ENCODE results near the gene DDB1. TPM values are rescaled to one million over a fixed set of nuclear protein-coding genes. Genes with fewer than 3 reads are reported as not detected.

DDB1 gene
- total RNA-seq, 1 donor from 2014 or later, result 130 TPM

DNA sequence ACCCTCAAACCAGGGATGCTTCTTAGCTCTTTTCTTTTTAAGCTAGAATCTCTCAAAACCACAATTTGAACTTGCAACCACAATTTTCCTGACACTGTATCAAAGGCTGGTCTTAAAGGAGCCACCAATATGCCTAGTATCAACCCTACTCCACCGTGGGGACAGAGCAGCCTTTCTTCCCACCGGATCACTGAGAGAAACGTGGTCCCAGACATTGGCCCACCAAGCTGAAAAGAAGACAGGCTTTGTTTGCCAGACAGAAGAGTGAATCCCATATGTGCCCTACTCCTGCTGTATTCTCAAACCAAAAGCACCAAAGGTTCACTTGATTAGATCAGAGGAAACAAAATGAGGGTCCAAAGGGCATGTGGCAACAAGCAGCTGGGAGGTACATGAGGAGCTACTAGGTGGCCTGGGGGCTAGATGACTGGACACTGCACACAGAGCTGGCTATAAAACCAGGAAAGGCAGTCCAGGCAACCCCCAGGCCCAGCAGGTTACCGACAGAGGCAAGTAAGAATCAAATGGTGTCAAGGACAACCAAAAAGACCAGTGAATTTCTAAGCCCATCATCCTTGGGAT lies 34.2 kb downstream of the DDB1 start:
- Histone ChIP-seq H3K4me3 (no peak overlapping the region), H3K27ac (peak overlapping the region in 1 of 2 donors; percentile 27), H3K27me3 (no peaks in the 10 kb centered on the region), H3K9me3 (no peaks in the 10 kb centered on the region), H3K4me1 (peaks cover 7 to 28% of the 10 kb centered on the region in 2 donors), H3K36me3 (peaks cover 44 to 46% of the 10 kb centered on the region in 2 donors)
- intact Hi-C loops (cut with DNase I), result no loop called here
- no peak for DNase-seq (ENCODE audit: low spot score in 2 of 2)
- TF ChIP-seq, protein P1, sequence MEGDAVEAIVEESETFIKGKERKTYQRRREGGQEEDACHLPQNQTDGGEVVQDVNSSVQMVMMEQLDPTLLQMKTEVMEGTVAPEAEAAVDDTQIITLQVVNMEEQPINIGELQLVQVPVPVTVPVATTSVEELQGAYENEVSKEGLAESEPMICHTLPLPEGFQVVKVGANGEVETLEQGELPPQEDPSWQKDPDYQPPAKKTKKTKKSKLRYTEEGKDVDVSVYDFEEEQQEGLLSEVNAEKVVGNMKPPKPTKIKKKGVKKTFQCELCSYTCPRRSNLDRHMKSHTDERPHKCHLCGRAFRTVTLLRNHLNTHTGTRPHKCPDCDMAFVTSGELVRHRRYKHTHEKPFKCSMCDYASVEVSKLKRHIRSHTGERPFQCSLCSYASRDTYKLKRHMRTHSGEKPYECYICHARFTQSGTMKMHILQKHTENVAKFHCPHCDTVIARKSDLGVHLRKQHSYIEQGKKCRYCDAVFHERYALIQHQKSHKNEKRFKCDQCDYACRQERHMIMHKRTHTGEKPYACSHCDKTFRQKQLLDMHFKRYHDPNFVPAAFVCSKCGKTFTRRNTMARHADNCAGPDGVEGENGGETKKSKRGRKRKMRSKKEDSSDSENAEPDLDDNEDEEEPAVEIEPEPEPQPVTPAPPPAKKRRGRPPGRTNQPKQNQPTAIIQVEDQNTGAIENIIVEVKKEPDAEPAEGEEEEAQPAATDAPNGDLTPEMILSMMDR (IDR thresholded peaks at IDR 0.05), result no peak

DNA sequence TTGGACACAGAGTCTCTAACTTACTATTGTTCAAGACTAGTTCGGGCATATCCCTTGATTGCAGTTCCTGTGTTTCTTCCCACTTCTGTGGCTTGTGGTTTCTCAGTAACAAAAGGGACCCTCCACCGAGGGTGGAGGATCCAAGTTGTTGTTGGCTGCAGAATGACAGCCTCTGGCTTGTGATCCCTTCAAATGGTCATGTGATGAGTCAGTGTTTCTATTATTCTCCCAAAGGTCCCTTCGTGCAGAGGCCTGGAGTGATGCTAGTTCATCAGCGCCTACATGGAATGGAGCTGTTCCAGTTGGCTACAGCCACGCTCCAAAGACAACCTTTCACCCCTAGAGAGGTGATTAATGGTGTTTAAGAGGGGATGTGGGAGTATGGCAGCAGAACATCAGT lies 35.2 kb downstream of the DDB1 start:
- Histone ChIP-seq H3K36me3 (peaks cover 34 to 36% of the 10 kb centered on the region in 2 donors), H3K27ac (peak overlapping the region in 1 of 2 donors; percentile 51), H3K9me3 (no peaks in the 10 kb centered on the region), H3K4me1 (peaks cover 7 to 28% of the 10 kb centered on the region in 2 donors), H3K27me3 (no peaks in the 10 kb centered on the region), H3K4me3 (no peak overlapping the region)
- TF ChIP-seq, protein P1 (IDR thresholded peaks at IDR 0.05), result no peak
- DNase-seq (ENCODE audit: low spot score in 2 of 2), result peak in 1 of 2 donors; percentile 70
- intact Hi-C loops (cut with DNase I), result no loop called here

DNA sequence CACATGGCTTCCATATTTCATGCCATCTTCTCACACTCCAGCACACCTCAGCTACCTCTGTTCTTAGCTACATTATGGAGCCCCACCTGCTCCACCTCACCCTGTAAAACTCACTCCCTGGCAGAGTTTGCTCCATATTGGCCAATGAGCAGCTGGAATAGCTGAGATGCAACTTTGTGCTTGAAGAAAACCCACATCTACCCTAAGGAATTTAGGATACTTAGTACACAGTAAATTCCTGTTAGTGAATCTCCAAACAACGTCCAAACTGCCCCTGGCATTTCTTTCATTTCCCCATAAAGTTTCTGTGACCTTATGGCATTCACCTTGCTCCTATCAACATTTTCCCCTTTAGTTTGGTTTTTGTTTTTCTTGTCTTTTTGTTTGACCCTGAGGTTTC lies 35.6 kb downstream of the DDB1 start:
- Histone ChIP-seq H3K36me3 (peaks cover 30 to 32% of the 10 kb centered on the region in 2 donors), H3K4me1 (peaks cover 7 to 28% of the 10 kb centered on the region in 2 donors)

DNA sequence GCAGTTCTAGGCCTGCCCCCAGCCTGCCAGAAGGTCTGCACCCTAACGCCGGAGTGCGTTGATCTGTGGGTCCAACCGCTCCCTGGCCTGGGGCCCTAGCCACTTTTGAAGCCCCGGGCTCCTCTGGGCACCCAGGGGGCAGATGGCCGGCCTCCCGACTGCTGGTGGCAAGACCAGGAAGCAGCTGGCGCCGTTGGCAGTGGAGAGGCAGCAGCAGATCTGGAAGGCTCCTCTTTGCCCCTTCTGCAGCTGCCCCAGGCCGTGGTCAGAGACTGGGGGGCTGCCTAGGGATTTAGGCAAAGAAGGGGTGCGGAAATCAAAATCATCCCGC lies 37.3 kb downstream of the DDB1 start:
- Histone ChIP-seq H3K4me1 (peaks cover 7 to 28% of the 10 kb centered on the region in 2 donors), H3K27ac (no peak overlapping the region)
- TF ChIP-seq, protein P1 (IDR thresholded peaks at IDR 0.05), result no peak

More for the DNA sequence above, 35.6 kb downstream of the DDB1 start:
- H3K27ac ChIP-seq, result peak overlapping the region in 1 of 2 donors; percentile 51
- DNase-seq (ENCODE audit: low spot score in 2 of 2), result no peak
- intact Hi-C loops (cut with DNase I), result no loop called here
- TF ChIP-seq, protein P1 (IDR thresholded peaks at IDR 0.05), result no peak
- no peaks in the 10 kb centered on the region for H3K9me3 ChIP-seq
- no peaks in the 10 kb centered on the region for H3K27me3 ChIP-seq
- H3K4me3 ChIP-seq, result no peak overlapping the region

DNA sequence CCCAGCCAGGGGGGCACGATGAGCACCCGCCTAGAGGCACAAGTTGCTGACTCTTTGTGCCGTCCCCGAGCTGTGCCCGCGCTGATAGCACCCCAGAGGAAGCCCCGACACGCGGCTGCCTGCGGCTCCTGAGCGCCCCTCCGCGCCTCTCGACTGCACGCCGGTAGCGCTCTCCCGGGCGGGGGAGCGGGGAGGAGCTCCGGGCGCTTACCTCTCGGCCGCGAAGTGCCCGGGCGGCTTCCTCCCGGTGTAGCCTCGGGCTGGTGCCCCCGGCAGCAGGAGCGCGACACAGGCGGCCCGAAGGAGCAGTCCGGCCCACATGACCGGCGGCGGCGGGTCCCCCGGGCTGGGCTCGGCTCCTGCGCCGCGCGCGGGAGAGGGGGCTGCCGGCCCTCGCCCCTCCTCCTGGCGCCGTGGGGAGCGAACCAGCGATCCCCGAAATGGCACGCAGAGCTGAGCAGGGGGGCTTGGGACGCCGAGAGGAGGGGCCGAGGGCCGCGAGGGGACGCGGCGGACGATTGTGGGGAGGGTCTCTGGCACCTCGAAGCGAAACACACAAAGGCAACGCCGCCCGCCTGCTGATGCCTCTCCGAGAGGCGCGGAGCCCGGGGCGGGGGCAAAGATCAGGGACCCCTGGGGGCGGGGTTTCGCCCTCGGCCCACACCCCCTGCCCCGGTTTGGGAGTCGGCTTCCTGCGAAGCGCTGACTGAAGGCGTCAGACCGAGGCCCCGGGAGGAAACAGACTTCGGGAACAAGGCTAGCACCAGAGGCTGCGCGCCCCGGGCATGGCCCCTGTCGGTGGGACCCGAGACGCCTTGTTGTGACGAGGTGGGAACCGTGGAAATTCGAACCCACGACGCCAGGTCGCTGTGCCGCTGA lies 37.9 kb downstream of the DDB1 start, which contains the start of gene VWCE:
Gene VWCE, minus strand, starts transcription at position 600 of the 879 bp plus-strand sequence. Its CDS starts 279 bp downstream, at position 321.
- Histone ChIP-seq H3K27ac (peak within 1 kb of the TSS; percentile 28 to 50), H3K9me3 (no peaks in the 10 kb centered on the region), H3K36me3 (peaks cover 6 to 8% of the 10 kb centered on the region in 2 donors), H3K27me3 (no peaks in the 10 kb centered on the region), H3K4me3 (peak within 1 kb of the TSS; percentile 60 to 80), H3K4me1 (peaks cover 7 to 28% of the 10 kb centered on the region in 2 donors)
- intact Hi-C loops (cut with DNase I), result no loop called here
- TF ChIP-seq, protein P1 (IDR thresholded peaks at IDR 0.05), result peak in 1 of 3 experiments; percentile 13
- peak in 1 of 2 donors; percentile 67 for DNase-seq (ENCODE audit: low spot score in 2 of 2)

More for the DNA sequence above, 37.3 kb downstream of the DDB1 start:
- no peaks in the 10 kb centered on the region for H3K9me3 ChIP-seq
- peak overlapping the region; percentile 60 to 80 for H3K4me3 ChIP-seq
- H3K36me3 ChIP-seq, result peaks cover 12 to 15% of the 10 kb centered on the region in 2 donors
- no peaks in the 10 kb centered on the region for H3K27me3 ChIP-seq
- no peak for DNase-seq (ENCODE audit: low spot score in 2 of 2)
- intact Hi-C loops (cut with DNase I), result no loop called here

Data from ascending aorta (tissue), 2 donors.